ENCODE data around the gene SLC38A10. TPM values are rescaled to one million over a fixed set of nuclear protein-coding genes. Genes with fewer than 3 reads are reported as not detected.

SLC38A10 gene
- total RNA-seq, 1 experiment from 2014 or later, result 43.8 TPM

DNA sequence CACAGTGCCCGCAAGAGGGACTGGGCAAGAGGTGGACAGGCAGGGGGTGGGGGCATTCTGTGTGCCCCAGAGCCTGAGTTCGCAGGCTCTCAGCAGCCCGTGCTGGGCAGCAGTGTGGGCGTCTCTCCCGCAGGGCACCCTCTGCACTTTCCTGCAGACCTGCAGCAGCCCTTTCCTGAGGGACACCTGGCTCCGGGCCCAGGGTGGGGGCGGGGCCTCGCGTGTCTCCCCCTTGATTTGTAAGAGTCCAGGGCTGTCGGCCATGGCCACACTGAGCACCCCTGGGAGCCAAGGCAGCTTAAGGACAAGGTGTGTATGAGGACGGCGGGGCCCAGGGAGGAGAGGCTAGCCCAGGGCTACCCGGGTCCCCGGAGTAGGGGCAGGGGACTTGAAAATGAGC is 33.4 kb upstream of the SLC38A10 start:
- no peak overlapping the region for H4K8ac ChIP-seq (replicated peaks; ENCODE audit: insufficient read length, low read depth, low read length)
- no peaks in the 10 kb centered on the region for H4K20me1 ChIP-seq (ENCODE audit: control insufficient read depth, insufficient read depth, insufficient read length)
- no peak overlapping the region for H3K18ac ChIP-seq (ENCODE audit: insufficient read length, low read depth, low read length)
- no peak for TF ChIP-seq CTCF (conservative IDR thresholded peaks at IDR 0.05)
- no peak overlapping the region for H3T11ph ChIP-seq (ENCODE audit: low read length)
- H2AFZ ChIP-seq (ENCODE audit: low read length), result no peak overlapping the region
- H2BK20ac ChIP-seq (ENCODE audit: low read depth, low read length, poor library complexity, severe bottlenecking), result no peak overlapping the region
- no peak overlapping the region for H4K91ac ChIP-seq (ENCODE audit: insufficient read length, low read depth, low read length)
- H3K27me3 ChIP-seq (ENCODE audit: insufficient read depth, low read length), result no peaks in the 10 kb centered on the region
- H3K4me3 Mint-ChIP-seq, result no peak overlapping the region; a peak in 1 of 5 replicates
- H3K9me3 Mint-ChIP-seq, result no peaks in the 10 kb centered on the region; a peak in 1 of 5 replicates
- H2BK5ac ChIP-seq (ENCODE audit: insufficient read length, low read length), result no peak overlapping the region
- WGBS (ENCODE audit: extremely low coverage, insufficient read length, low lambda C conversion rate), result no CpG with 5 or more reads among the region's 14 CpGs
- H3K9ac ChIP-seq (ENCODE audit: extremely low read depth, insufficient read length, low read length), result no peak overlapping the region
- H3K4ac ChIP-seq (ENCODE audit: low read depth, low read length), result no peak overlapping the region
- H3K4me2 ChIP-seq (ENCODE audit: insufficient read depth, insufficient read length, low read length), result no peak overlapping the region
- H4K5ac ChIP-seq (ENCODE audit: insufficient read length, low read depth, low read length), result no peak overlapping the region
- no peak overlapping the region for H3K27ac ChIP-seq (ENCODE audit: insufficient read length, low read depth, low read length)
- no peak overlapping the region for H2AK5ac ChIP-seq (ENCODE audit: insufficient read length, low read length)
- H3K9me3 ChIP-seq (ENCODE audit: control insufficient read depth, low read depth, low read length), result no peaks in the 10 kb centered on the region
- H3K23ac ChIP-seq (ENCODE audit: insufficient read length, low read depth, low read length), result no peak overlapping the region
- H3K4me1 ChIP-seq (ENCODE audit: insufficient read depth, low read length), result no peaks in the 10 kb centered on the region
- peak overlapping the region; percentile 25; the same call in 1 of the 2 replicates for H3K14ac ChIP-seq (ENCODE audit: insufficient read depth, low read length)
- H3K4me1 Mint-ChIP-seq, result peaks cover 20 to 40% of the 10 kb centered on the region in 2 experiments
- H3K27ac Mint-ChIP-seq, result no peak overlapping the region
- H3K36me3 Mint-ChIP-seq (ENCODE audit: insufficient read depth in 1 of 3, low read depth in 3 of 3), result no peaks in the 10 kb centered on the region
- no peak overlapping the region for H2BK15ac ChIP-seq (ENCODE audit: low read depth, low read length)
- H3K27me3 Mint-ChIP-seq (ENCODE audit: low read depth), result peaks cover 17% of the 10 kb centered on the region
- no peaks in the 10 kb centered on the region for H3K23me2 ChIP-seq (ENCODE audit: insufficient read length, low read depth, low read length, poor library complexity, severe bottlenecking)
- no peak overlapping the region for H2BK120ac ChIP-seq (ENCODE audit: low read depth, low read length, poor library complexity, severe bottlenecking)
- no peaks in the 10 kb centered on the region for H3K79me1 ChIP-seq (ENCODE audit: insufficient read depth, low read depth, low read length, poor library complexity, severe bottlenecking)
- no peak for DNase-seq
- no peak overlapping the region for H2BK12ac ChIP-seq (ENCODE audit: insufficient read length, low read depth, low read length)
- no peak overlapping the region for H3K56ac ChIP-seq (ENCODE audit: insufficient read length, low read depth, low read length)
- H3K79me2 ChIP-seq (ENCODE audit: insufficient read depth, low read length), result no peaks in the 10 kb centered on the region

Data from H9 (cell line).